ENCODE data around the gene ITK. TPM values are rescaled to one million over a fixed set of nuclear protein-coding genes. Genes with fewer than 3 reads are reported as not detected.

Gene ITK
- total and polyA plus RNA-seq, 2 donors (not counting 1 experiment from before 2014, with no cell fraction given), result 0.75 to 1.1 TPM

DNA sequence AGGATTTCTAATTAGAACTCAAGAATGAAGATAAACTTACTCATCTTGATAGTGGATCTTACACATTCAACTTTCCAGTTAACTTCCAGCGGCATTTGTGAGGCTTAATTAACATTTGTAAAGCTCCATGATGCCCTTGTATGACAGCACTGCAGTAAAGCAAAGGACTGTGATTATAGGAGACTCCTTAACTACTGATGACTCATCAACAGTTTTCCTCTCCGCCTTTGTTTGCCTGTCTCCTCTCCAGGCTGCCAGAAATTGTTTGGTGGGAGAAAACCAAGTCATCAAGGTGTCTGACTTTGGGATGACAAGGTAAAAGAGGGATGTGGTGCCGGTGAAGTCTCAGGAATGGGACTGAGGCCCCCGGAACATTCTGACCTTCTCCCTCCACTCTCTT is 64.8 kb downstream of the ITK start:
- H3K9me3 ChIP-seq (ENCODE audit: control extremely low read depth in 1 of 3, control insufficient read depth in 2 of 3, insufficient read depth in 1 of 3, low read length in 2 of 3), result no peaks in the 10 kb centered on the region
- TF ChIP-seq, protein P1, sequence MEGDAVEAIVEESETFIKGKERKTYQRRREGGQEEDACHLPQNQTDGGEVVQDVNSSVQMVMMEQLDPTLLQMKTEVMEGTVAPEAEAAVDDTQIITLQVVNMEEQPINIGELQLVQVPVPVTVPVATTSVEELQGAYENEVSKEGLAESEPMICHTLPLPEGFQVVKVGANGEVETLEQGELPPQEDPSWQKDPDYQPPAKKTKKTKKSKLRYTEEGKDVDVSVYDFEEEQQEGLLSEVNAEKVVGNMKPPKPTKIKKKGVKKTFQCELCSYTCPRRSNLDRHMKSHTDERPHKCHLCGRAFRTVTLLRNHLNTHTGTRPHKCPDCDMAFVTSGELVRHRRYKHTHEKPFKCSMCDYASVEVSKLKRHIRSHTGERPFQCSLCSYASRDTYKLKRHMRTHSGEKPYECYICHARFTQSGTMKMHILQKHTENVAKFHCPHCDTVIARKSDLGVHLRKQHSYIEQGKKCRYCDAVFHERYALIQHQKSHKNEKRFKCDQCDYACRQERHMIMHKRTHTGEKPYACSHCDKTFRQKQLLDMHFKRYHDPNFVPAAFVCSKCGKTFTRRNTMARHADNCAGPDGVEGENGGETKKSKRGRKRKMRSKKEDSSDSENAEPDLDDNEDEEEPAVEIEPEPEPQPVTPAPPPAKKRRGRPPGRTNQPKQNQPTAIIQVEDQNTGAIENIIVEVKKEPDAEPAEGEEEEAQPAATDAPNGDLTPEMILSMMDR (IDR thresholded peaks at IDR 0.05), result no peak
- TF ChIP-seq EZH2 (IDR thresholded peaks at IDR 0.05; ENCODE audit: borderline replicate concordance, insufficient read depth, low read depth, low read length, poor library complexity, severe bottlenecking), result no peak
- intact Hi-C loops (cut with micrococcal nuclease), result no loop called here
- POLR2A ChIA-PET, result no interaction called here
- no peak overlapping the region for H3K4me3 ChIP-seq (ENCODE audit: control extremely low read depth in 1 of 5, extremely low read depth in 1 of 5, insufficient read depth in 1 of 5, low read depth in 2 of 5, low read length in 4 of 5)
- H3K27ac ChIP-seq (ENCODE audit: low read length in 2 of 2), result no peak overlapping the region
- H4K20me1 ChIP-seq (ENCODE audit: control insufficient read depth, insufficient read depth, low read length, poor library complexity, severe bottlenecking), result no peaks in the 10 kb centered on the region
- ATAC-seq (ENCODE audit: low read depth) (no peak), DNase-seq (no peak)
- peaks cover 7 to 8% of the 10 kb centered on the region in 2 donors for H3K4me1 ChIP-seq (ENCODE audit: control insufficient read depth in 2 of 2, insufficient read depth in 2 of 2, low read length in 2 of 2)
- H3K27ac Mint-ChIP-seq, result no peak overlapping the region
- H3K27me3 ChIP-seq (replicated peaks in 1 of 4; ENCODE audit: control extremely low read depth in 1 of 4, control insufficient read depth in 3 of 4, insufficient read depth in 4 of 4, low read length in 3 of 4), result no peaks in the 10 kb centered on the region
- no peaks in the 10 kb centered on the region for H3K9me3 Mint-ChIP-seq (ENCODE audit: insufficient read depth)
- CTCF ChIA-PET, result interaction anchor here (4.7 to 24.2 kb wide), 2 partner anchors 8 to 76 kb away, joined by 28 to 495 read pairs; no protein-coding TSS in a partner anchor
- H3K79me2 ChIP-seq (ENCODE audit: control insufficient read depth, insufficient read depth, low read length), result no peaks in the 10 kb centered on the region
- no peak overlapping the region for H3K9ac ChIP-seq (ENCODE audit: low read length)
- no peak overlapping the region for H3K4me2 ChIP-seq (replicated peaks; ENCODE audit: low read depth, low read length, poor library complexity, severe bottlenecking)
- H3K4me3 Mint-ChIP-seq, result no peak overlapping the region
- no peaks in the 10 kb centered on the region for H3K36me3 ChIP-seq (replicated peaks in 1 of 2; ENCODE audit: control extremely low read depth in 1 of 2, control insufficient read depth in 1 of 2, extremely low read depth in 1 of 2, insufficient read depth in 2 of 2, low read length in 1 of 2)
- H2AFZ ChIP-seq (ENCODE audit: insufficient read depth, low read depth, low read length, poor library complexity, severe bottlenecking), result no peak overlapping the region
- 100% methylated on average over 1 of the region's 4 CpGs for WGBS (ENCODE audit: insufficient coverage)
- H3K4me1 Mint-ChIP-seq, result peaks cover 14% of the 10 kb centered on the region
- H3K27me3 Mint-ChIP-seq, result no peaks in the 10 kb centered on the region

DNA sequence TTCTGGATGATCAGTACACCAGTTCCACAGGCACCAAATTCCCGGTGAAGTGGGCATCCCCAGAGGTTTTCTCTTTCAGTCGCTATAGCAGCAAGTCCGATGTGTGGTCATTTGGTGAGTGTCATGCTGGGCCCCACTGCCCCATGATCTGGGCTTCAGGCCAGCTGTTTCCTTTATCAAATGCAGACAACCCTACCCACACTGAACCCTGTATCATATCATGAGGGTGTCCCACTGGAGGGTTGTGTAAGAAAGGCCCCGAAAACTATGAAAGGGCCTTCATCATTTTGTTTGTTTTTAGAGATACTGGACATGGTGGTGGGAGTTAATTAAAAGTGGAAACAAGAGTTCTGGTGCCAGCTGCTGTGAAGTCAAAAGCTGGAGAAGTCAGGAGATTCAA is 65.2 kb downstream of the ITK start:
- Histone ChIP-seq H3K9me3 (ENCODE audit: control extremely low read depth in 1 of 3, control insufficient read depth in 2 of 3, insufficient read depth in 1 of 3, low read length in 2 of 3) (no peaks in the 10 kb centered on the region), H4K20me1 (ENCODE audit: control insufficient read depth, insufficient read depth, low read length, poor library complexity, severe bottlenecking) (no peaks in the 10 kb centered on the region), H3K36me3 (replicated peaks in 1 of 2; ENCODE audit: control extremely low read depth in 1 of 2, control insufficient read depth in 1 of 2, extremely low read depth in 1 of 2, insufficient read depth in 2 of 2, low read length in 1 of 2) (no peaks in the 10 kb centered on the region), H3K27ac (ENCODE audit: low read length in 2 of 2) (no peak overlapping the region), H3K79me2 (ENCODE audit: control insufficient read depth, insufficient read depth, low read length) (no peaks in the 10 kb centered on the region), H3K4me3 (ENCODE audit: control extremely low read depth in 1 of 5, extremely low read depth in 1 of 5, insufficient read depth in 1 of 5, low read depth in 2 of 5, low read length in 4 of 5) (no peak overlapping the region), H3K27me3 (replicated peaks in 1 of 4; ENCODE audit: control extremely low read depth in 1 of 4, control insufficient read depth in 3 of 4, insufficient read depth in 4 of 4, low read length in 3 of 4) (no peaks in the 10 kb centered on the region), H3K9ac (ENCODE audit: low read length) (no peak overlapping the region), H2AFZ (ENCODE audit: insufficient read depth, low read depth, low read length, poor library complexity, severe bottlenecking) (no peak overlapping the region), H3K4me2 (replicated peaks; ENCODE audit: low read depth, low read length, poor library complexity, severe bottlenecking) (no peak overlapping the region), H3K4me1 (ENCODE audit: control insufficient read depth in 2 of 2, insufficient read depth in 2 of 2, low read length in 2 of 2) (peaks cover 7 to 8% of the 10 kb centered on the region in 2 donors)
- CTCF ChIA-PET, result interaction anchor here (24.2 kb wide), 1 partner anchor 76 kb away, joined by 495 read pairs; no protein-coding TSS in a partner anchor
- Mint-ChIP-seq H3K4me3 (no peak overlapping the region), H3K4me1 (peaks cover 14% of the 10 kb centered on the region), H3K27me3 (no peaks in the 10 kb centered on the region), H3K9me3 (ENCODE audit: insufficient read depth) (no peaks in the 10 kb centered on the region), H3K27ac (no peak overlapping the region)
- WGBS (ENCODE audit: insufficient coverage), result 90% methylated on average over 2 of the region's 4 CpGs
- intact Hi-C loops (cut with micrococcal nuclease), result no loop called here
- TF ChIP-seq, protein P1 (IDR thresholded peaks at IDR 0.05), result no peak
- TF ChIP-seq EZH2 (IDR thresholded peaks at IDR 0.05; ENCODE audit: borderline replicate concordance, insufficient read depth, low read depth, low read length, poor library complexity, severe bottlenecking), result no peak
- POLR2A ChIA-PET, result no interaction called here
- DNase-seq, result no peak
- no peak for ATAC-seq (ENCODE audit: low read depth)

All from B cell (primary cell).